Cardiac muscle cell (in vitro differentiated cells and primary cell): Measurements from ENCODE around the gene SERTAD1. TPM values are rescaled to one million over a fixed set of nuclear protein-coding genes. Genes with fewer than 3 reads are reported as not detected.
"Not testable (repeated sequence)": the region's sequence is repeated elsewhere in the genome, so short reads cannot be mapped to it uniquely, and the experiment has no call there.

Experiments used
- DNase-seq, 2 donors: peaks; one replicate each; pipeline versions ENCODE4 v3.0.0 to v3.0.0-alpha.2; 2010 to 2017; ENCODE audit warnings: low read depth in 1 of 2, low spot score in 1 of 2
- H3K27ac ChIP-seq: fragments of 200-600 bp; sonication (generic); 2 replicates; pipeline ENCODE4 v1.5.1; 2016
- H3K27me3 ChIP-seq: fragments of 200-600 bp; sonication (generic); 2 replicates; pipeline ENCODE4 v1.6.0; 2016; ENCODE audit warnings: control low read depth
- H3K36me3 ChIP-seq: fragments of 200-600 bp; sonication (generic); 2 replicates; pipeline ENCODE4 v1.5.1; 2016; ENCODE audit warnings: control low read depth
- H3K4me1 ChIP-seq: fragments of 200-600 bp; sonication (generic); 2 replicates; pipeline ENCODE4 v1.8.1; 2017; ENCODE audit warnings: low read depth, mild to moderate bottlenecking, mixed run types
- H3K4me3 ChIP-seq: fragments of 200-600 bp; sonication (generic); 2 replicates; pipeline ENCODE4 v1.5.1; 2016; ENCODE audit warnings: mild to moderate bottlenecking
- H3K9me3 ChIP-seq: fragments of 200-600 bp; sonication (generic); 2 replicates; pipeline ENCODE4 v1.5.1; 2017; ENCODE audit warnings: low read depth, mild to moderate bottlenecking, control low read depth
- CTCF ChIP-seq: IDR thresholded peaks from 2 replicates; pipeline ENCODE4 v1.5.1; 2012; ENCODE audit warnings: low read depth, mild to moderate bottlenecking, low read length
- polyA plus RNA-seq: library from polyadenylated mRNA; unstranded; fragments of >200 nt; fragmentation: Nextera tagmentation; extraction: Ambion mirVana; gene quantifications from 2 replicates; pipeline ENCODE4 v1.2.1, GENCODE V29; 2016
- total RNA-seq: library from RNA; depleted of rRNA; stranded (reverse); fragments of >200 nt; gene quantifications from 2 replicates; pipeline ENCODE4 v1.2.3, GENCODE V29; 2016

SERTAD1 gene
- total and polyA plus RNA-seq, 2 experiments from 2014 or later = 18.8 to 19.5 TPM

GRCh38 chr19:40412866-40413265 is 12.9 kb downstream of the SERTAD1 start:
- no peak for DNase-seq
- peaks cover 22% of the 10 kb centered on the region for H3K4me1 ChIP-seq
- no peaks in the 10 kb centered on the region for H3K36me3 ChIP-seq
- H3K27ac ChIP-seq = no peak overlapping the region
- no peak overlapping the region for H3K4me3 ChIP-seq
- no peaks in the 10 kb centered on the region for H3K27me3 ChIP-seq
- TF ChIP-seq CTCF = no peak
- no peaks in the 10 kb centered on the region for H3K9me3 ChIP-seq

GRCh38 chr19:40411958-40412499 is 13.8 kb downstream of the SERTAD1 start:
- no peak overlapping the region for H3K27ac ChIP-seq
- no peak for TF ChIP-seq CTCF
- no peaks in the 10 kb centered on the region for H3K27me3 ChIP-seq
- peaks cover 18% of the 10 kb centered on the region for H3K4me1 ChIP-seq
- no peak for DNase-seq
- H3K36me3 ChIP-seq = no peaks in the 10 kb centered on the region
- H3K9me3 ChIP-seq = no peaks in the 10 kb centered on the region
- no peak overlapping the region for H3K4me3 ChIP-seq

GRCh38 chr19:40411125-40411842 is 14.5 kb downstream of the SERTAD1 start:
- no peak for TF ChIP-seq CTCF

GRCh38 chr19:40410030-40410389 is 15.8 kb downstream of the SERTAD1 start:
- H3K9me3 ChIP-seq = no peaks in the 10 kb centered on the region
- TF ChIP-seq CTCF = no peak
- DNase-seq = no peak

More at GRCh38 chr19:40411125-40411842, 14.5 kb downstream of the SERTAD1 start:
- no peak overlapping the region for H3K4me3 ChIP-seq
- no peaks in the 10 kb centered on the region for H3K9me3 ChIP-seq
- H3K27ac ChIP-seq = peak overlapping the region; percentile 53
- H3K4me1 ChIP-seq = peaks cover 15% of the 10 kb centered on the region
- no peak for DNase-seq
- H3K27me3 ChIP-seq = no peaks in the 10 kb centered on the region
- H3K36me3 ChIP-seq = no peaks in the 10 kb centered on the region

GRCh38 chr19:40408598-40408925 is 17.2 kb downstream of the SERTAD1 start:
- H3K9me3 ChIP-seq, H3K36me3 ChIP-seq, H3K27ac ChIP-seq, H3K27me3 ChIP-seq, DNase-seq, H3K4me3 ChIP-seq: not testable (repeated sequence)
- peaks cover 14% of the 10 kb centered on the region for H3K4me1 ChIP-seq

More at GRCh38 chr19:40410030-40410389, 15.8 kb downstream of the SERTAD1 start:
- Histone ChIP-seq H3K4me1 (peaks cover 15% of the 10 kb centered on the region), H3K4me3 (no peak overlapping the region), H3K36me3 (no peaks in the 10 kb centered on the region), H3K27ac (no peak overlapping the region), H3K27me3 (no peaks in the 10 kb centered on the region)
